ENCODE data around the gene ADAD1. TPM values are rescaled to one million over a fixed set of nuclear protein-coding genes. Genes with fewer than 3 reads are reported as not detected.

The ADAD1 gene
- total RNA-seq, 1 donor from 2014 or later, result not detected

GRCh38 chr4:122456231-122457116 is 77.7 kb downstream of the ADAD1 start, which contains the start of gene IL2:
Gene IL2, minus strand, starts transcription at chr4:122456725. Its CDS starts 285 bp downstream, at chr4:122456440.
- no peak for DNase-seq

DNA sequence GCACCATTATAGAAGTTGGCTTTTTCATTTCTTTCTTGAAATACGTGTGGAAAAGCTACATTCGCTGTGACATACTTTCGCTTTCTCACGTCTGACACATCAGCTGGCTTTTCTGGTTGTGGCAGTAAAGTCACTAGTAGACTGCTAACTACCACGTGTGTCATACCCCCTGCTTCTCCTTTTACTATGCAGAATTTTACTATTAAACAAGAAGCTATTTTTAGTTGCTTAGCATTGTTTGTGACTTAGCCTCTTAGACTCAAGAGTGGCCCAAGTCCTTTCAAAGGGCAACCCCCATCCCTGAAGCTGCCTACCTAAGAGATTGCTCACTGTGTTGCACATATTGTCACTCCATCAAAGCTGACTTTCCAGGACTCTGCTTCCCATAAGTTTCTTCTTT is 79.8 kb downstream of the ADAD1 start:
- no peak for DNase-seq

DNA sequence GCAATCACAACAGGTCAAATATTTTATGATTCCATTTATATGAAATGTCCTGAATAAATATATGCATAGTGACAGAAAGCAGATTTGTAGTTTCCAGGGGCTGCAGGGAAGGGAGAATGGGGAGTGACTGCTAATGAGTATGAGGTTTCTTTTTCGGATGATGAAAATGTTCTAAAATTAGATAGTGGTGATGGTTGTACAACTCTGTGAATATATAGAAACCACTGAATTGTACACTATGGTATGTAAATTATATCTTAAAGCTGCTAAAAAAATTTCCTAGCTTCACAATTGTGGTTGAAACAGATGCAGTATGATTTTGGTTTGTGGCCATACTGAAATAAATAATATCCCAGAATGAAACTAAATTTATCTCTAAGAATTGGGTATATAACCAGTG is 90.6 kb downstream of the ADAD1 start:
- no peak for DNase-seq

GRCh38 chr4:122475233-122475632 is 96.4 kb downstream of the ADAD1 start:
- DNase-seq, result no peak

DNA sequence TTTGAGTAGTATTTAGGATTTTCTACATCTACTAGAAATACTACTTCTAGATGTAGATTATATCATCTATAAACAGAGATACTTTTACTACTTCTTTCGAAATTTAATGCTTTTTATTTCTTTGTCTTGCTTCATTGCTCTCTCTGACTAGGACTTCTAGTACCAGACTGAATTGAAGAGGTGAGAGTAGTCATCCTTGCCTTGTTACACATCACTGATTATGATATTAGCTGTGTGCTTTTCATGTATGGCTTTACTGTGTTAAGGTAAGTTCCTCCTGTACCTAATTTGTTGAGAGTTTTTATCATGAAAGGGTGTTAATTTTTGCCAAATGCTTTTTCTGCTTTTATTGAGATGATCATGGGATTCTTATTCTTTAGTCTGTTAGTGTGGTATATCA is 97.3 kb downstream of the ADAD1 start:
- DNase-seq, result no peak

DNA sequence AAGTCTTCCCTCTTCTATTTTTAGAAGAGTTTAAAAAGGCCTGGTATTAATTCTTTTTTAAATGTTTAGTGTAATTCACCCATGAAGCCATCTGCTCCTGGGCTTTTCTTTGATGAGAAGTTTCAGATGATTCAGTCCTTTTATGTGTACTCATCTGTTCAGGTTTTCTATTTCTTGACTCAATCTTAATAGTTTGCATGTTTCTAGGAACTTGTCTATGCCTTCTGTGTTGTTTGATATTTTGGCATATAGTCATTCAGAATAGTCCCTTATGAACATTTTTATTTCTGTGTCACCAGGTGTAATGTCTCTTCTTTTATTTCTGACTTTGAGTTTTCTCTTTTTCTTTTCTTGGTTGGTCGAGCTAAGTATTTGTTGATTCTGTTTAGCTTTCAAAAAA is 97.9 kb downstream of the ADAD1 start:
- DNase-seq, result no peak

Other genes starting within 250 kb of the ADAD1 start
- gene BLTP1, start 226.7 kb upstream of the ADAD1 start, total RNA-seq, result 234 TPM
- not detected for gene IL2, start 77.7 kb downstream of the ADAD1 start, total RNA-seq
- not detected for gene IL21, start 242.1 kb downstream of the ADAD1 start, total RNA-seq

Measured in occipital lobe (tissue), 2 donors.